22Rv1 (cell line): ENCODE data around the gene C1GALT1.
"Not testable (repeated sequence)": the region's sequence is repeated elsewhere in the genome, so short reads cannot be mapped to it uniquely, and the experiment has no call there.

Experiments used
- CTCF ChIP-seq: fragments of 450-650 bp; IDR thresholded peaks from 2 replicates; pipeline ENCODE4 v1.5.1; 2017; ENCODE audit warnings: mild to moderate bottlenecking
- ZFX ChIP-seq: fragments of 450-650 bp; IDR thresholded peaks from 2 replicates; pipeline ENCODE4 v1.6.1; 2017; ENCODE audit warnings: antibody characterized with exemption, borderline replicate concordance

GRCh38 chr7:7145151-7145550, 37.2 kb upstream of the C1GALT1 start:
- not testable (repeated sequence) for TF ChIP-seq CTCF, ZFX
